GM19395 (cell line): ENCODE results near the gene DIO2.

Experiments
- ATAC-seq: cut with Tn5 transposase; IDR thresholded peaks from one replicate; pipeline ENCODE4 v1.9.1; 2021; ENCODE audit warnings: mild to moderate bottlenecking, moderate library complexity; ENCODE audit not compliant: unreplicated experiment

DIO2 gene

GRCh38 chr14:80172375-80173051, 38.8 kb downstream of the DIO2 start:
- ATAC-seq = no peak

GRCh38 chr14:80167793-80168448, 43.4 kb downstream of the DIO2 start:
- ATAC-seq = no peak

GRCh38 chr14:80164991-80165721, 46.1 kb downstream of the DIO2 start:
- no peak for ATAC-seq

- no peak for ATAC-seq
Observed at GRCh38 chr14:80152763-80153162, 58.5 kb downstream of the DIO2 start.

- no peak for ATAC-seq
Observed at GRCh38 chr14:80152166-80152565, 59.1 kb downstream of the DIO2 start.

GRCh38 chr14:80150301-80150700, 61.0 kb downstream of the DIO2 start:
- ATAC-seq = no peak
